ENCODE results near the gene COQ7.

Gene COQ7

DNA sequence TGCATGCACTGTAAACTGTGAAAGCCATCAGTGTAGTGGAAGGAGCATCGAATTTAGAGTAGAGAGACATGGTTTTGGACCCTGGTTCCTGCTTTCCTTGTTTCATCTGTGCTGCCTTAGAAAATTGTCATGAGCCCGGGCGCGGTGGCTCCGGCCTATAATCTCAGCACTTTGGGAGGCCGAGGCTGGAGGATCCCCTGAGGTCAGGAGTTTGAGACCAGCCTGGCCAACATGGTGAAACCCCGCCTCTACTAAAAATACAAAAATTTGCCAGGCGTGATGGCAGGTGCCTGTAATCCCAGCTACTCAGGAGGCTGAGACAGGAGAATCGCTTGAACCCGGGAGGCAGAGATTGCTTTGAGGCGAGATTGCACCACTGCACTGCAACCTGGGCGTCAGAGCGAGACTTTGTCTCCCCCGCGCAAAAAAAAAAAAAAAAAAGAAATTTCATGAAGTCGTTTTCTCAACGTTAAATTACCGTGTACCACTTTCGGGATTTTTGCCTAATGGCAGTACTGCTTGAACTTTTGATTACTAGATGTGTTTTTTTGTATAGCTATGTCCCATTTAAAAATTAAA lies 912 bp downstream of the COQ7 start:
- peak overlapping the region; percentile 98 for H3K27ac ChIP-seq
- TF ChIP-seq CTCF (conservative IDR thresholded peaks at IDR 0.05; ENCODE audit: low read depth), result no peak
- no peak for DNase-seq (ENCODE audit: low spot score)
- ChIA-PET CTCF (interaction anchor here (0.6 to 1.0 kb wide), 2 partner anchors 38 to 84 kb away, joined by 3 to 4 read pairs; no protein-coding TSS in a partner anchor), POLR2A (ENCODE audit: low non-redundant PET) (interaction anchor here (0.7 kb wide), 1 partner anchor 33 kb away, joined by 4 read pairs; no protein-coding TSS in a partner anchor)

DNA sequence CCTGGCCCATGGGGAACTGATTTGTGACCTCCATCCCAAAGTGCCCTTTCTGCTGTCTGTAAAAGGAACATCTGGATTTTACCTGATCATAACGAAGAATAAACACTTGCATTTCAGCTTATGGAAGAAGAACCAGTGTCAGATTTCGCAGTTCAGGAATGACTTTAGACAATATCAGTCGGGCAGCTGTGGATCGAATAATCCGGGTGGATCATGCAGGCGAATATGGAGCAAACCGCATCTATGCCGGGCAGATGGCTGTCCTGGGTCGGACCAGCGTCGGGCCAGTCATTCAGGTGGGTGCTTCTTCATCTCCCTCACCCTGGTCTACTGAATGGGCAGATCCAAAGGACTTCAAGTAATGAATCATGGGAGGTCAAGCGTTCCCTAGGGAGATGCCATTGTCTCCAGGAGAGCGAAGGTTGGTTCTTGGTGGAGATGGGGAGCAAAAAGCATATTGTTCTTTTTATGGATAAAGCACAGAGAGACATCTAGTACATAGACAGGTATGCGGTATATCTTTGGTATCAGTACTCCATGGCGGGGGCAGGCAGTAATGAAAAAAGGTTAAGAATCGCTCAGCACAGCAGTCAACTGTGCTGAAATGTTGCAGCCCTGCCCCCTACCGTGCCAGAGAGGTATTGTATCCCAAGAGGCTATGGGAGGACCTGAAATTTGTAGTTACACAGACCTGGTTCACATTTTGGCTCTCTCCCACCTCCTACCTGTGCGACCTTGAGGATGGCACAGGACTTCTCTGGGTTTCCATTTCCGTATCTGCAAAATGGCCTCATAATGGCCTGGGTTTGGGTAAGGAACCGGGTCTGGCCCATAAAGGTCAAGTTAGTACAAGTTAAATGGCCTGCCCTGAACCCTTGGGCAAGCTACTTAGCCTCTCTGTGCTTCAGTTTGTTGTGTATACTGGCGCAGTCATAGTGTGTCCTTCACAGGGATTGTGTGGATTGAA lies 4.7 kb downstream of the COQ7 start:
- peak; percentile 81 for TF ChIP-seq CTCF (conservative IDR thresholded peaks at IDR 0.05; ENCODE audit: low read depth)
- CTCF ChIA-PET, result interaction anchor here (0.7 to 1.7 kb wide), 2 partner anchors 89 to 395 kb away, joined by 3 to 7 read pairs; partner anchors contain the start of gene TMC7

GRCh38 chr16:19073344-19073743 lies 5.9 kb downstream of the COQ7 start:
- no peak overlapping the region for H3K27ac ChIP-seq
- TF ChIP-seq CTCF (conservative IDR thresholded peaks at IDR 0.05; ENCODE audit: low read depth), result no peak
- POLR2A ChIA-PET (ENCODE audit: low non-redundant PET), result no interaction called here
- CTCF ChIA-PET, result interaction anchor here (0.6 to 1.7 kb wide), 3 partner anchors 13 to 189 kb away, joined by 4 to 6 read pairs (median 6); partner anchors contain the start of gene TMC7
- DNase-seq (ENCODE audit: low spot score), result no peak

More for the DNA sequence above, 4.7 kb downstream of the COQ7 start:
- H3K27ac ChIP-seq, result no peak overlapping the region
- peak; percentile 42 for DNase-seq (ENCODE audit: low spot score)
- POLR2A ChIA-PET (ENCODE audit: low non-redundant PET), result no interaction called here

DNA sequence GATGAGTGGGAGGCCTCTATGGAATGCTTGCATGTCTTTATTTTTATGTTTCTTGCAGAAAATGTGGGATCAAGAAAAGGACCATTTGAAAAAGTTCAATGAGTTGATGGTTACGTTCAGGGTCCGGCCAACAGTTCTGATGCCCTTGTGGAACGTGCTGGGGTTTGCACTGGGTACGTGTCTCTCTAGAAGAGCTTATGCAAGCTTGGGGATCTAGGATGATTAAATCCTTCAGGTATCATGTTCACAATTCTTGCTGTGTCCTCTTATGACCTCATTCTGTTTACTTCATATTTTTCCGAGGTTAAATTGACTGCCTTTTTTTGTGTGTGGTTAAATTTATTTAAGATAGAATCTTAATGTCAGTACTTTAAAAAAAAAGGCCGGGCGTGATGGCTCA lies 6.4 kb downstream of the COQ7 start:
- ChIA-PET POLR2A (ENCODE audit: low non-redundant PET) (no interaction called here), CTCF (interaction anchor here (0.6 to 1.7 kb wide), 2 partner anchors 12 to 100 kb away, joined by 3 to 6 read pairs; no protein-coding TSS in a partner anchor)
- no peak for TF ChIP-seq CTCF (conservative IDR thresholded peaks at IDR 0.05; ENCODE audit: low read depth)
- DNase-seq (ENCODE audit: low spot score), result no peak
- no peak overlapping the region for H3K27ac ChIP-seq

GRCh38 chr16:19075511-19075910 lies 8.1 kb downstream of the COQ7 start:
- DNase-seq (ENCODE audit: low spot score), result no peak
- ChIA-PET CTCF (no interaction called here), POLR2A (ENCODE audit: low non-redundant PET) (no interaction called here)
- H3K27ac ChIP-seq, result no peak overlapping the region
- no peak for TF ChIP-seq CTCF (conservative IDR thresholded peaks at IDR 0.05; ENCODE audit: low read depth)

DNA sequence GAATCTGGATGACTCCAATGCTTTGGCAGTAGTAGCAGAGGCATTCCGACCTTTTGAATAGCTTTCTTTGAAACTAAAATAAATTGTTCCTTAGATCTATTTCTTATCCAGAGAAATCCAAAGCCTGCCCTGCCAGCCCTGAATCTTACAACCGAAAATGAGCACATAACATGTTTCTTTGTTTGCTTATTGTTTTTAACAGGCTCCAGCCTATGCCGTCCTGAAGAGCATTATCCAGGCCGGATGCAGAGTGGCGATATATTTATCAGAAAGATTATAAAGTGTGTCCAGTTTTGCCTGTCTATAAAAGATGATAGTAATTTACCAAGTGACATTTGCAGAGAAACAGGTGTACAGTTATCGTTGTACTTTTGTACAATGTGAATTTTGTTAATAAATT lies 10.5 kb downstream of the COQ7 start:
- DNase-seq (ENCODE audit: low spot score), result no peak
- CTCF ChIA-PET, result interaction anchor here (1.3 kb wide), 1 partner anchor 8 kb away, joined by 5 read pairs; no protein-coding TSS in a partner anchor
- H3K27ac ChIP-seq, result no peak overlapping the region
- no peak for TF ChIP-seq CTCF (conservative IDR thresholded peaks at IDR 0.05; ENCODE audit: low read depth)
- POLR2A ChIA-PET (ENCODE audit: low non-redundant PET), result no interaction called here

Measured in RWPE1 (cell line).